ENCODE measurements around the gene NCAM2. TPM values are rescaled to one million over a fixed set of nuclear protein-coding genes. Genes with fewer than 3 reads are reported as not detected.
"Not testable (repeated sequence)": the region's sequence is repeated elsewhere in the genome, so short reads cannot be mapped to it uniquely, and the experiment has no call there.

The NCAM2 gene
- total RNA-seq, 1 donor from 2014 or later, result 15.9 TPM

GRCh38 chr21:21137986-21138385 lies 139.8 kb downstream of the NCAM2 start:
- Histone ChIP-seq H3K4me1 (no peaks in the 10 kb centered on the region), H3K36me3 (no peaks in the 10 kb centered on the region), H3K27ac (no peak overlapping the region), H3K4me3 (no peak overlapping the region), H3K27me3 (no peaks in the 10 kb centered on the region), H3K9me3 (no peaks in the 10 kb centered on the region)
- no peak for TF ChIP-seq CTCF (IDR thresholded peaks at IDR 0.05)
- intact Hi-C loops (cut with DNase I), result no loop called here
- DNase-seq (no peak), ATAC-seq (no peak)

- H3K36me3 ChIP-seq, result no peaks in the 10 kb centered on the region
- intact Hi-C loops (cut with DNase I), result no loop called here
- no peak overlapping the region for H3K27ac ChIP-seq
- DNase-seq (no peak), ATAC-seq (no peak)
- H3K4me3 ChIP-seq, result no peak overlapping the region
- no peaks in the 10 kb centered on the region for H3K27me3 ChIP-seq
- no peaks in the 10 kb centered on the region for H3K4me1 ChIP-seq
- no peaks in the 10 kb centered on the region for H3K9me3 ChIP-seq
- no peak for TF ChIP-seq CTCF (IDR thresholded peaks at IDR 0.05)
These were observed 148.6 kb downstream of the NCAM2 start for GRCh38 chr21:21146587-21147373.

- Histone ChIP-seq H3K27me3 (no peaks in the 10 kb centered on the region), H3K36me3 (no peaks in the 10 kb centered on the region), H3K4me1 (no peaks in the 10 kb centered on the region), H3K9me3 (no peaks in the 10 kb centered on the region), H3K4me3 (no peak overlapping the region), H3K27ac (no peak overlapping the region)
- no peak for ATAC-seq
- intact Hi-C loops (cut with DNase I), result no loop called here
- TF ChIP-seq CTCF (IDR thresholded peaks at IDR 0.05), result no peak
- DNase-seq, result no peak
These were observed 149.2 kb downstream of the NCAM2 start for GRCh38 chr21:21147374-21147745.

- TF ChIP-seq CTCF (IDR thresholded peaks at IDR 0.05), result no peak
- ATAC-seq, result no peak
- Histone ChIP-seq H3K27ac (no peak overlapping the region), H3K36me3 (no peaks in the 10 kb centered on the region), H3K4me1 (no peaks in the 10 kb centered on the region), H3K4me3 (no peak overlapping the region), H3K27me3 (no peaks in the 10 kb centered on the region), H3K9me3 (no peaks in the 10 kb centered on the region)
- DNase-seq, result no peak
- intact Hi-C loops (cut with DNase I), result no loop called here
These were observed 149.8 kb downstream of the NCAM2 start for GRCh38 chr21:21148009-21148408.

- intact Hi-C loops (cut with DNase I), result no loop called here
- Histone ChIP-seq H3K27me3 (no peaks in the 10 kb centered on the region), H3K9me3 (no peaks in the 10 kb centered on the region), H3K27ac (no peak overlapping the region), H3K4me1 (no peaks in the 10 kb centered on the region), H3K4me3 (no peak overlapping the region), H3K36me3 (no peaks in the 10 kb centered on the region)
- DNase-seq (no peak), ATAC-seq (no peak)
- no peak for TF ChIP-seq CTCF (IDR thresholded peaks at IDR 0.05)
These were observed 150.3 kb downstream of the NCAM2 start for GRCh38 chr21:21148514-21148913.

GRCh38 chr21:21149445-21149844 lies 151.2 kb downstream of the NCAM2 start:
- DNase-seq; H3K27me3 ChIP-seq; H3K9me3 ChIP-seq; intact Hi-C loops (cut with DNase I); H3K4me1 ChIP-seq; H3K4me3 ChIP-seq; H3K36me3 ChIP-seq; ATAC-seq; H3K27ac ChIP-seq: not testable (repeated sequence)
